GM10266 (cell line): ENCODE measurements around the gene IFIT1B.
"Not testable (repeated sequence)": the region's sequence is repeated elsewhere in the genome, so short reads cannot be mapped to it uniquely, and the experiment has no call there.

Experiments used
- DNase-seq: peaks from one replicate; pipeline ENCODE4 v3.0.0; 2012; ENCODE audit errors: extremely low spot score
- TF ChIP-seq, protein P1 (sequence below): IDR thresholded peaks from 2 replicates; pipeline ENCODE4 v1.5.1; 2012; ENCODE audit warnings: mild to moderate bottlenecking, low read depth; ENCODE audit not compliant: control insufficient read depth, insufficient read depth; ENCODE audit errors: missing control alignments

IFIT1B gene

DNA sequence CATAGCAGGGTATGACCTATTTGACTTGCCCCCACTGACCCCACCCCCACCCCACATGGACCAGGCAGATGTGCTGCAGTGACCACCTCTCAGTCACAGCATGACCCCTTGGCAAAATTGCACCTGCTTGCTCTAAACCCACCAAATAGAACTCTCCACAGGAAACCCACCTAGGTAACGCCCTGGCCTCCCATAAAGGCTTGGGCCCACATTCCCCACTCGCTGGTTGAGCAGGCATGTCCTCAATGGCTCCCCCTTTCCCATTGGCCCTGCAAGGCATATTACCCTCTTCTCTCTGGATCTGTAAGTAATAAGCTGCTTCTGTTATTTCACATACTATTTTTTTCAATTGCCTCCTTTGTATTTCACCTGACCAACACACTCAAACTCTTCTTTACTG is 17.3 kb downstream of the IFIT1B start:
- TF ChIP-seq, protein P1, sequence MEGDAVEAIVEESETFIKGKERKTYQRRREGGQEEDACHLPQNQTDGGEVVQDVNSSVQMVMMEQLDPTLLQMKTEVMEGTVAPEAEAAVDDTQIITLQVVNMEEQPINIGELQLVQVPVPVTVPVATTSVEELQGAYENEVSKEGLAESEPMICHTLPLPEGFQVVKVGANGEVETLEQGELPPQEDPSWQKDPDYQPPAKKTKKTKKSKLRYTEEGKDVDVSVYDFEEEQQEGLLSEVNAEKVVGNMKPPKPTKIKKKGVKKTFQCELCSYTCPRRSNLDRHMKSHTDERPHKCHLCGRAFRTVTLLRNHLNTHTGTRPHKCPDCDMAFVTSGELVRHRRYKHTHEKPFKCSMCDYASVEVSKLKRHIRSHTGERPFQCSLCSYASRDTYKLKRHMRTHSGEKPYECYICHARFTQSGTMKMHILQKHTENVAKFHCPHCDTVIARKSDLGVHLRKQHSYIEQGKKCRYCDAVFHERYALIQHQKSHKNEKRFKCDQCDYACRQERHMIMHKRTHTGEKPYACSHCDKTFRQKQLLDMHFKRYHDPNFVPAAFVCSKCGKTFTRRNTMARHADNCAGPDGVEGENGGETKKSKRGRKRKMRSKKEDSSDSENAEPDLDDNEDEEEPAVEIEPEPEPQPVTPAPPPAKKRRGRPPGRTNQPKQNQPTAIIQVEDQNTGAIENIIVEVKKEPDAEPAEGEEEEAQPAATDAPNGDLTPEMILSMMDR: no peak
- no peak for DNase-seq

- DNase-seq: no peak
- TF ChIP-seq, protein P1: no peak
Measured at GRCh38 chr10:89398003-89398749, 20.3 kb downstream of the IFIT1B start.

DNA sequence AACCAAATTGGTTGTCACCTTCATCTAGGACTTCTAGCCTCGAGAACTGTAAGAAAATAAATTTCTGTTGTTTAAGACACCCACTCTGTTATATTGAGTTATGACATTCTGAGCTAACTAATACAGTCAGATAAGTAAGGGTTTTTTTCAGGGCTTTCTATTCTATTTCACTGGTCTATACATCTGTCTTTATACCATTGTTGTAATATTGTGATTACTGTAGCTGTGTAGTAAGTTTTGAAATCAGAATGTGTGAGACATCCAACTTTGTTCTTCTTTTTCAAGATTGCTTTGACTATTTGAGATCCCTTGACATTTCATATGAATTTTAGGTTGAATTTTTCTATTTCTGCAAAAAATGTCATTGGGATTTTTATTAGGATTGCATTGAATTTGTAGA is 22.1 kb downstream of the IFIT1B start:
- TF ChIP-seq, protein P1: no peak
- no peak for DNase-seq

- TF ChIP-seq, protein P1: no peak
- no peak for DNase-seq
Measured at GRCh38 chr10:89403043-89403442, 25.2 kb downstream of the IFIT1B start.

DNA sequence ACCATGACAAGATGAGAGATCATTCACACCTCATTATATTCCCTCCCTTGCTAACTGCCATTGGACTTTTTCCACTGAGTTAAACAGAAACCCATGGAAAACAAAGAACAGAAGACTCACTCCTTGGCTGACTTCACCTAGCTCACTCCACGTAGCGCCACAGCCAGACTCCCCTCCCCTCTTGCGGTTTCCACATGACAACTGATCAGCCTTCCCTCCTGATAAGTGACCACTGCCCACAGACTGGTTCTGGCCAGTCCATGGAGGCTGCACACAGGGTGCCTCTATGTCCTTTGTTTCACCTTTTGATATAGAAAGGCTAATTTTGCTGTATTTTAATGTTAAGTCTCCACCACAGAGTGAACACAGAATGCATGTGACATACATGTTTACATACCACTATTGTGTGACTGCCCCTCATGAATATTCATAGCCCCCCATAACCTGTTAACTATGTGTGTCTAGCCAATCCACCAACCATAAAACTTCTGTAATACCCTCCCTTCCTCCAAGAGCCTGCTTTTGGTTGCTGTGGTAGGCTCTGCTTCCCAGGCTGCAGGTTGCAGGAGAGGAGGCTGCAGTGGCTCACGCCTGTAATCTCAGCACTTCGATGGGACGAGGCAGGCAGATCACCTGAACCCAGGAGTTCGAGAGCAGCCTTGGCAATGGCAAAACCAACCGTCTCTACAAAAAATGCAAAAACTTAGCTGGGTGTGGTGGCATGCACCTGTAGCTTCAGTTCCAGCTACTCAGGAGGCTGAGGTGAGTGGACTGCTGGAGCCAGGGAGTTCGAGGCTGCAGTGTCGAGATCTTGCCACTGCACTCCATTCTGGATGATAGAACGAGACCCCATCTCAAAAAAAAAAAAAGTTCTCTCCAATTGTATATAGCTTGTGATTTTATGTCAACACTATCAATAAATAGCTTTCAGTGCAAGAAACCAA is 26.5 kb downstream of the IFIT1B start:
- TF ChIP-seq, protein P1: no peak
- DNase-seq: no peak

GRCh38 chr10:89406178-89406577 is 28.3 kb downstream of the IFIT1B start:
- DNase-seq: not testable (repeated sequence)

DNA sequence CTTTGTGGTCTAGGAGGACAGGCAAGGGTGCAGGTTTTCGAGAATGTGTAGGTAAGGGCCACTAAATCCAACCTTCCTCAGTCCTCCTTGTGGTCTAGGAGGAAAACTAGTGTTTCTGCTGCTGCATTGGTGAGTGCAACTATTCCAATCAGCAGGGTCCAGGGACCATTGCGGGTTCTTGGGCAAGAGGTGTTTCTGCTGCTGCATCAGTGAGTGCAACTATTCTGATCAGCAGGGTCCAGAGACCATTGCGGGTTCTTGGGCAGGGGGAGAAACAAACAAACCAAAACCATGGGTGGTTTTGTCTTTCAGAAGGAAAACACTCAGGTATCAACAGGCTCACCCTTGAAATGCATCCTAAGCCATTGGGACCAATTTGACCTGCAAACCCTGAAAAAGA is 29.9 kb downstream of the IFIT1B start:
- DNase-seq: not testable (repeated sequence)

DNA sequence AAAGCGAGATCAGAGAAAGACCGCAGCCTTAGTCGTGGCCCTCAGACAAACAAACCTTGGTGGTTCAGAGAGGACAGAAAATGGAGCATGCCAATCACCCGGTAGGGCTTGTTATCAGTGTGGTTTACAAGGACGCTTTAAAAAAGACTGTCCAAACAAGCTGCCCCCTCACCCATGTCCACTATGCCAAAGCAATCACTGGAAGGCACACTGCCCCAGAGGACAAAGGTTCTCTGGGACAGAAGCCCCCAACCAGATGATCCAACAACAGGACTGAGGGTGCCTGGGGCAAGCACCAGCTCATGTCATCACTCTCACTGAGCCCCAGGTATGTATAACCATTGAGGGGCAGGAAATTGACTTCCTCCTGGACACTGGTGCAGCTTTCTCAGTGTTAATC is 31.4 kb downstream of the IFIT1B start:
- not testable (repeated sequence) for DNase-seq

GRCh38 chr10:89410551-89410950 is 32.7 kb downstream of the IFIT1B start:
- not testable (repeated sequence) for DNase-seq

GRCh38 chr10:89411135-89411534 is 33.3 kb downstream of the IFIT1B start:
- not testable (repeated sequence) for DNase-seq

- DNase-seq: not testable (repeated sequence)
Measured at GRCh38 chr10:89412276-89412675, 34.4 kb downstream of the IFIT1B start.
